ENCODE results near the gene P3H2.

The P3H2 gene

DNA sequence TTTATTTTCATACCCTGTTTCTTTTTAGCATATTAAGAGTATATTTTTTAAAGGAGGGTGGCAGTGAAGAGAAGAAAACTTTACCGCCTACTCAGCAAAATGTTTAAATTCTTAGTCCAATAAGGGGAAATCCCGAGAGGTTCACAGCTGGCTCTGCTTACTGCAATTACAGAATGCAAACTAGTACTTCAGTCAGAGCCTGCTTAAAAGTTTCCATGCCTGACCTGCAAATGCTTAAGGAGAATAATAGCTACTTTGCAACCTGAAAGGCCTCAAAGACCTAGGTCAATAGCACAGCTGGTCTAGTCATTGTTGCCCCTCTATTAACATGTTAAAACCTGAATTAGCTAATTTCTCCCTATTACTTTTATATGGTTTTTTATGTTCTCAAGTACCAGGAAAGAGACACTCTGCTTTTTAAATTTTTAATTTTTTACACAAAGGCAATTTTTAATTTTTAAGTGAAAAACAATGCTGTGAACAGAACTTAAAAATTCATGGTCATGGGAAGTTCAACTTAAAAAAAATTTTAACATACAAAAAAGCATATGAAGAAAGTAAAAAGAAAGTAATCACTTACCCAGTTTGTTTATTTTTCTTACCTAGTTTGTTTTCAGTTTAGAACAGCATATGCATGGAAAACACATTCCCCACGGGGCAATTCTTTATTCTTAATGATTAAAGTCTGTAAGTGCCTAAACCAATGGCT, 79.2 kb downstream of the P3H2 start:
- Histone ChIP-seq H3K27ac (ENCODE audit: low read depth, low read length) (no peak overlapping the region), H3K36me3 (ENCODE audit: insufficient read depth, low read length) (no peaks in the 10 kb centered on the region), H2AFZ (ENCODE audit: low read length, unreplicated experiment) (no peak overlapping the region), H3K27me3 (ENCODE audit: insufficient read depth, low read length) (no peaks in the 10 kb centered on the region), H3K79me2 (ENCODE audit: control insufficient read depth, insufficient read depth, low read length, unreplicated experiment) (peaks cover 11% of the 10 kb centered on the region), H3K4me3 (ENCODE audit: low read depth, low read length) (no peak overlapping the region), H3K4me1 (ENCODE audit: control insufficient read depth, insufficient read depth, low read length, unreplicated experiment) (peaks cover 31% of the 10 kb centered on the region)

GRCh38 chr3:190040145-190040544, 80.6 kb downstream of the P3H2 start:
- Histone ChIP-seq H3K79me2 (ENCODE audit: control insufficient read depth, insufficient read depth, low read length, unreplicated experiment) (peaks cover 13% of the 10 kb centered on the region), H3K27me3 (ENCODE audit: insufficient read depth, low read length) (no peaks in the 10 kb centered on the region), H3K4me1 (ENCODE audit: control insufficient read depth, insufficient read depth, low read length, unreplicated experiment) (peaks cover 35% of the 10 kb centered on the region), H3K36me3 (ENCODE audit: insufficient read depth, low read length) (0 out of 2 replicates have a peak, but pooled peaks cover 3% of the 10 kb centered on the region), H3K27ac (ENCODE audit: low read depth, low read length) (no peak overlapping the region), H3K4me3 (ENCODE audit: low read depth, low read length) (no peak overlapping the region), H2AFZ (ENCODE audit: low read length, unreplicated experiment) (no peak overlapping the region)

DNA sequence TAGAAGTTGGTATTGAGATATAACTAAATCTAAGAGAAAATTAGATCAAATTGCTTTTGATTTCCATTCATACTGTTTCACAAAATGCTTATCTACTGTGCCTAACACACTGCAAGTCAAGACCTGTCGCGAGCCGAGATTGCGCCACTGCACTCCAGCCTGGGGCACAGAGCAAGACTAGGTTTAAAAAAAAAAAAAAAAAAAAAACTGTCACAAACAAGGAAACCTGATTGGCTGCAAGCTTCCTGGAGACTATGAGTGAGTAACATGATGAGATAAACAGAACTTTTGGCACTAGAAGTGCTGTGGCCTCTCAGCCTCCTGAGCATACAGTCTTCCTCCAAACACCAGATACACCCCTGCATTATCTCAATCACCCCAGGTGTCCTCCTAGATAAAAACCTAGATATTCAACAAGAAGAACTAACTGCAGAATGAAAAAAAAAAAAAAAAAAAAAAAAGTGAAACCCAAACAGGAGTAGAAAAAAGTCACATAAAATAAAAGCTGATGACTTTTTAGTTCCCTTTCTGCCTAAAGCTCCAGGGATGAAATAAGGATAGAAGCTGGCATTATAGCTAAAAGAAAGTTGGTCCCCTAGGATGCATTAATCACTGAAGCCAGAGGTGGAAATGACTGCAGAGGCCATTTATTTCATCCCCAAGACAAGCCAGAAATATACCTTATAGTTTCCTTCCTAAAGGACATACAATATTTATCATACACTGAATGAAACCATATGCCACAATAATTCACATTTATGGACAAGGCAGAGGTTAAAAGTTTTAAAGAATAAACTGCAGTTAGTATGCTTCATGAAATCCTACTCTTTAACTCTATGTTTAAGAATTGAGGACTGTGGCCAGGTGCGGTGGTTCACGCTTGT, 82.4 kb downstream of the P3H2 start:
- Histone ChIP-seq H3K4me1 (ENCODE audit: control insufficient read depth, insufficient read depth, low read length, unreplicated experiment) (peaks cover 28% of the 10 kb centered on the region), H2AFZ (ENCODE audit: low read length, unreplicated experiment) (no peak overlapping the region), H3K27me3 (ENCODE audit: insufficient read depth, low read length) (no peaks in the 10 kb centered on the region), H3K4me3 (ENCODE audit: low read depth, low read length) (no peak overlapping the region), H3K79me2 (ENCODE audit: control insufficient read depth, insufficient read depth, low read length, unreplicated experiment) (peaks cover 7% of the 10 kb centered on the region), H3K27ac (ENCODE audit: low read depth, low read length) (peak overlapping the region; percentile 4; the same call in 1 of the 2 replicates), H3K36me3 (ENCODE audit: insufficient read depth, low read length) (0 out of 2 replicates have a peak, but pooled peaks cover 3% of the 10 kb centered on the region)

GRCh38 chr3:190036631-190037030, 84.1 kb downstream of the P3H2 start:
- Histone ChIP-seq H3K4me1 (ENCODE audit: control insufficient read depth, insufficient read depth, low read length, unreplicated experiment) (peaks cover 27% of the 10 kb centered on the region), H3K79me2 (ENCODE audit: control insufficient read depth, insufficient read depth, low read length, unreplicated experiment) (peaks cover 2% of the 10 kb centered on the region), H3K27me3 (ENCODE audit: insufficient read depth, low read length) (no peaks in the 10 kb centered on the region), H3K27ac (ENCODE audit: low read depth, low read length) (no peak overlapping the region), H2AFZ (ENCODE audit: low read length, unreplicated experiment) (no peak overlapping the region), H3K36me3 (ENCODE audit: insufficient read depth, low read length) (0 out of 2 replicates have a peak, but pooled peaks cover 3% of the 10 kb centered on the region), H3K4me3 (ENCODE audit: low read depth, low read length) (no peak overlapping the region)

DNA sequence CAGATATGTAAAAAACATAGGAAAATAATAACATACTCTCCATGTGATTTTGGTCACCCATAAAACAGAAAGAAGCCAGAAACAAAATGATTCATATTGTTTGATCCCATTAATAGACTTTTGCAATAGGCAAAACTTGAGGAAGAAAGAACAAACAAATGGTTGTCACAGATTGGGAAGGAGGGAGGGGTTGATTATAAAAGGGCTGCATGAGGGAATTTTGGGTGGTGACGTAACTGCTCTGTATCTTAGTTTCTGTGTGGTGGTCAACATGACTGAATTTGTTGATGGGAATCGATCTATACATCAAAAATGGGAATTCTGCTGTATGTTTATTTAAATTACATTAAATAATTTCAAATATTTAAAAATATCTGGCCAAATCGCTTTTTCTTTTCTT, 86.3 kb downstream of the P3H2 start:
- Histone ChIP-seq H2AFZ (ENCODE audit: low read length, unreplicated experiment) (no peak overlapping the region), H3K79me2 (ENCODE audit: control insufficient read depth, insufficient read depth, low read length, unreplicated experiment) (peaks cover 2% of the 10 kb centered on the region), H3K27me3 (ENCODE audit: insufficient read depth, low read length) (no peaks in the 10 kb centered on the region), H3K4me1 (ENCODE audit: control insufficient read depth, insufficient read depth, low read length, unreplicated experiment) (peaks cover 25% of the 10 kb centered on the region), H3K4me3 (ENCODE audit: low read depth, low read length) (no peak overlapping the region), H3K36me3 (ENCODE audit: insufficient read depth, low read length) (0 out of 2 replicates have a peak, but pooled peaks cover 3% of the 10 kb centered on the region), H3K27ac (ENCODE audit: low read depth, low read length) (no peak overlapping the region)

DNA sequence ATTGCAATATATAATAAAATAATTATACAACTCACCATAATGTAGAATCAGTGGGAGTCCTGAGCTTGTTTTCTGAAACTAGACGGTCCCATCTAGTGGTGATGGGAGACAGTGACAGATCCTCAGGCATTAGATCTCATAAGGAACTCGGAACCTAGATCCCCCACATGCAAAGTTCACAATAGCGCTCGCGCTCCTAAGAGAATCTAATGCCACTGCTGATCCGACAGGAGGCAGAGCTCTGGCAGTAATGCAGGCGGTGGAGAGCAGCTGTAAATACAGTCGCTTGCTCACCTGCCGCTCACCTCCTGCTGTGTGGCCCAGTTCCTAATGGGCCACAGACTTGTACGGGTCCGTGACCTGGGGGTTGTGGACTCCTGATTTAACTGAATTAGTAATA, 87.8 kb downstream of the P3H2 start:
- H2AFZ ChIP-seq (ENCODE audit: low read length, unreplicated experiment) = no peak overlapping the region
- H3K27me3 ChIP-seq (ENCODE audit: insufficient read depth, low read length) = no peaks in the 10 kb centered on the region
- no peak overlapping the region for H3K4me3 ChIP-seq (ENCODE audit: low read depth, low read length)
- H3K36me3 ChIP-seq (ENCODE audit: insufficient read depth, low read length) = 0 out of 2 replicates have a peak, but pooled peaks cover 3% of the 10 kb centered on the region
- peaks cover 20% of the 10 kb centered on the region for H3K4me1 ChIP-seq (ENCODE audit: control insufficient read depth, insufficient read depth, low read length, unreplicated experiment)
- peaks cover 2% of the 10 kb centered on the region for H3K79me2 ChIP-seq (ENCODE audit: control insufficient read depth, insufficient read depth, low read length, unreplicated experiment)
- H3K27ac ChIP-seq (ENCODE audit: low read depth, low read length) = no peak overlapping the region; the same call in 1 of the 2 replicates

DNA sequence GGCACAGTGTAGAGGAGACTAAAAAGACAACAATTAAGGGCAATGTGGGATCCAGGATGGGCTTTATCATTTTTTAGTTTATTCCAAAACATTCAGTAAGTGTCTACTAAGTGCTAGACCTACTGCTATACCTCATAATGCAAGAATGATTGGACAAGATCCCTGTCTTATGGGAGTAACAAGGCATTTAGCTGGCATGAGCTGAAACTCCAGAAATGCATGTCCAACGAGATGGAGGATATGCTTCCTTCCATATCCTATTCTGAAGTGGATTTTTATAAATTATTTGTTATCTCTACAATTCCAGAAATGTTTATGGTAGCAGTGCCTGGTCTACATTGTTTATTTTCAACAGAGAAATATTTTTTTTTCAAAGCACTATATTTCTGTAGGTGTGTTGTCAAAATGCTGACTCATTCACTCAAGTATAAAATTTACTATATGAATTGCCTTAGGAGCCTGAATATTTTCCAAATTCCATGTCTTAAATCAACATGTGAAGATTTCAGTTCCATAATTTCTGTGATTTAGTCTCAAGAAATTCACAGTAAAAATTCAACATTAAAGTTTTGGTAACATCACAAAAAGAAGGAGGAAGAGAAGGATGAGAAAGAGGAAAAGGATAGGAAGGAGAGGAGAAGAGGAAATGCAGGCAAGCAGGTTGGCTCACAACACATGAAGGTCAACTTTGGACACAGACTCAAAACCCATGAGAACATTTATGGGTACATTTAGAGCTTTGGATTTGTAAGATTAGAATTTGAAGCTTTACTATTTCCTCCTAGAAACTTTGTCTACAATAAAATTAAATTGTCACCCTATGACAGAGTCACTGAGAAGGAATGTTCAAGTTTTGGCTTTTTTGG, 88.6 kb downstream of the P3H2 start:
- Histone ChIP-seq H3K27ac (ENCODE audit: low read depth, low read length) (peak overlapping the region; percentile 82), H3K79me2 (ENCODE audit: control insufficient read depth, insufficient read depth, low read length, unreplicated experiment) (peaks cover 2% of the 10 kb centered on the region), H2AFZ (ENCODE audit: low read length, unreplicated experiment) (peak overlapping the region; percentile 1), H3K27me3 (ENCODE audit: insufficient read depth, low read length) (no peaks in the 10 kb centered on the region), H3K36me3 (ENCODE audit: insufficient read depth, low read length) (0 out of 2 replicates have a peak, but pooled peaks cover 3% of the 10 kb centered on the region), H3K4me3 (ENCODE audit: low read depth, low read length) (0 out of 2 replicates have a peak overlapping the region, but pooled peaks have one; percentile 10), H3K4me1 (ENCODE audit: control insufficient read depth, insufficient read depth, low read length, unreplicated experiment) (peaks cover 17% of the 10 kb centered on the region)

GRCh38 chr3:190027116-190027515, 93.6 kb downstream of the P3H2 start:
- Histone ChIP-seq H3K4me3 (ENCODE audit: low read depth, low read length) (no peak overlapping the region), H2AFZ (ENCODE audit: low read length, unreplicated experiment) (no peak overlapping the region), H3K27ac (ENCODE audit: low read depth, low read length) (no peak overlapping the region), H3K4me1 (ENCODE audit: control insufficient read depth, insufficient read depth, low read length, unreplicated experiment) (peaks cover 29% of the 10 kb centered on the region), H3K27me3 (ENCODE audit: insufficient read depth, low read length) (no peaks in the 10 kb centered on the region), H3K79me2 (ENCODE audit: control insufficient read depth, insufficient read depth, low read length, unreplicated experiment) (peaks cover 3% of the 10 kb centered on the region), H3K36me3 (ENCODE audit: insufficient read depth, low read length) (no peaks in the 10 kb centered on the region)

DNA sequence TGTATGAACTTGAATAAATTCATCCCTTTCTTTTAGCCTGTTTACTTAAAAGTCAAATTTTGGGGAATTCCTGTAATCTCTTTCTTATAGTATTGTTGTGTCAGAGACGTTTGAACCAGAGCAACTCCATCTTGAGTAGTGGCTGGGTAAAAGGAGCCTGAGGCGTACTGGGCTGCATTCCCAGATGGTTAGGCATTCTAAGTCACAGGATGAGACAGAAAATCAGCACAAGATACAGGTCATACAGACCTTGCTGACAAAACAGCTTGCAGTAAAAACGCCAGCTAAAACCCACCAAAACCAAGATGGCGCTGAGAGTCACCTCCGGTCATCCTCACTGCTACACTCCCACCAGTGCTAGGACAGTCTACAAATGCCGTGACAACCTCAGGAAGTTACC, 94.5 kb downstream of the P3H2 start:
- no peaks in the 10 kb centered on the region for H3K36me3 ChIP-seq (ENCODE audit: insufficient read depth, low read length)
- H3K27me3 ChIP-seq (ENCODE audit: insufficient read depth, low read length) = no peaks in the 10 kb centered on the region
- peaks cover 27% of the 10 kb centered on the region for H3K4me1 ChIP-seq (ENCODE audit: control insufficient read depth, insufficient read depth, low read length, unreplicated experiment)
- no peak overlapping the region for H2AFZ ChIP-seq (ENCODE audit: low read length, unreplicated experiment)
- 0 out of 2 replicates have a peak overlapping the region, but pooled peaks have one; percentile 79 for H3K27ac ChIP-seq (ENCODE audit: low read depth, low read length)
- H3K79me2 ChIP-seq (ENCODE audit: control insufficient read depth, insufficient read depth, low read length, unreplicated experiment) = peaks cover 5% of the 10 kb centered on the region
- no peak overlapping the region for H3K4me3 ChIP-seq (ENCODE audit: low read depth, low read length)

- Histone ChIP-seq H3K4me3 (ENCODE audit: low read depth, low read length) (peak overlapping the region; percentile 38), H3K4me1 (ENCODE audit: control insufficient read depth, insufficient read depth, low read length, unreplicated experiment) (peaks cover 33% of the 10 kb centered on the region), H3K27ac (ENCODE audit: low read depth, low read length) (peak overlapping the region; percentile 79), H3K36me3 (ENCODE audit: insufficient read depth, low read length) (no peaks in the 10 kb centered on the region), H3K79me2 (ENCODE audit: control insufficient read depth, insufficient read depth, low read length, unreplicated experiment) (peaks cover 5% of the 10 kb centered on the region), H2AFZ (ENCODE audit: low read length, unreplicated experiment) (peak overlapping the region; percentile 36), H3K27me3 (ENCODE audit: insufficient read depth, low read length) (no peaks in the 10 kb centered on the region)
Measured at GRCh38 chr3:190024912-190025311, 95.8 kb downstream of the P3H2 start.

Data from ACC112 (cell line).